LoVo (cell line): ENCODE data around the gene ROBO2.

Source experiments
- DNase-seq: peaks from one replicate; pipeline ENCODE4 v3.0.0-alpha.2; 2016; ENCODE audit warnings: low spot score

Gene ROBO2

GRCh38 chr3:77189684-77190083 lies 149.8 kb downstream of the ROBO2 start:
- no peak for DNase-seq

- no peak for DNase-seq
Measured at GRCh38 chr3:77190374-77190773, 150.5 kb downstream of the ROBO2 start.

DNA sequence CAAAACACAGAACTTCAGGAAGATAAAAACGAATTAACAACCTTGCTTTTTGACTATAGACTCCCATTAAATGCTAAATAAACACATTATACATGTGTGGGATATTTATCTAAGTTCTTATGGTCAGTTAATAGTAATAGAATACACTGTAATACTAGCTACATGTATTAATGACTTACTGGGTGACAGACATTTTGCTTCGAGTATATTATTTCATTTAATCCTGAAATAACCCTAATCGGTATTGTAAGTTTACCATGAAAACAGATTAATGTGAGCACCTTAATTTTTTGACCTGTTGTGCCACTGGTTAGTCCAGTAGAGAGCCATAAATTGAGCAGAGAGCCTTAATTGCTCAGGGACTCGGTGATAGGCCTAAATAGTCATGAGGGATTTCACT lies 151.1 kb downstream of the ROBO2 start:
- no peak for DNase-seq

DNA sequence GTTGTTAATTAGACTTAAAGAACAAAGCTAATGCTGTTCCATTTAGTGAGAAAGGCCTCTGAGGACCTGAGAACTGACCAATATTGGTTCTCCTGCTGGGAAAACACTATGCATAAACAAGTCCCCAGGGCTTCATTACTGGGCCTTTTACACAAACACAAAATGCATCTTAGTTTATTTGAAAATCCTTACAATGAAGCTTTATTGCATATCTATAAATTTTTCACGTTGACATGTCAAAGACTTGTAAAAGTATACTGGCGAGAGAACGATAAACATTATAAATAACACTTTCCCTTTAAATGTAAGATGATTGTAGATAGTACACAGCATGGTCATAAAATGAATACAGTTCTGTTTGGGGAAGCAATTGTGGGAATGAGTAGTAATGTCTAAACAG lies 151.7 kb downstream of the ROBO2 start:
- DNase-seq, result peak; percentile 9

GRCh38 chr3:77195766-77196545 lies 156.1 kb downstream of the ROBO2 start:
- no peak for DNase-seq

- DNase-seq, result no peak
Measured at GRCh38 chr3:77197408-77197807, 157.5 kb downstream of the ROBO2 start.

GRCh38 chr3:77203851-77204250 lies 164.0 kb downstream of the ROBO2 start:
- DNase-seq, result no peak

DNA sequence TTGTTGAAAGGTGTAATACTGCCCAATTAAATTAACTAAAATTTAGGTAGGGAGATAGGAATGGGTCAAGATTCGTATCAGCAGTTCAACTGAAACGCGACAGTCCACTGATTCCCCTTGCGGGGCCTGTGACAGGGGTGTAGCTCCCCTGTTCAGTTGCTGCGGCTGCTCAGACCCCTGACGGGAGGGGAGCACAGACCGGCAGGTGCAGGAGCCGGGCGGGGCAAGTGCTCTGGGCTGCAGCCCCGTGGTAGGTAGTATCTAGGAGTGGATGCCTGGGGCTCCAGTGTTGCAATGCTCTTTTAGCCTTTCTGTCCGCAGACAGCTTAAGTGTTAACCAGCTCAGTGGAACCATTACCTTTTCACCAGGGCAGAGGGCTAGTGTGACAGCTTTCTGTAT lies 164.9 kb downstream of the ROBO2 start:
- DNase-seq, result no peak

DNA sequence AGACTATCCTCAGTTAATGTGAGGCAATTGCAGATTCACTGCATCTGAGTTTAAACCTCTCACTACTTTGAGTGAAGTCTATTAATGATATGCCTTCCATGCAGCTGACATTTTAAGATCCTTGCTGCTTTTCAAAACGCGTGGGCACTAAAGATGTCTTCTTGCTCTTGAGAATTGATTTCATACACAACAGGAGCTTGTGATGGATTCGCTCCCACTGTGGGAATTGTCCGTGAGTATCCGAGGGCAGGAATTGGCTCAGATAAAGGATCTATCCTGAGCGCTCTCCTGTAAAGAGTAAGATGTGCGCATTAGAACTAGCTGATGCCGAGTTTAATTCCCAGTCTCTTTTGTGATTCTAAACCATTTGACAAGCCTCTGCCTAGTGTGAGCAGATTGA lies 167.9 kb downstream of the ROBO2 start:
- no peak for DNase-seq

GRCh38 chr3:77222701-77223100 lies 182.8 kb downstream of the ROBO2 start:
- no peak for DNase-seq

DNA sequence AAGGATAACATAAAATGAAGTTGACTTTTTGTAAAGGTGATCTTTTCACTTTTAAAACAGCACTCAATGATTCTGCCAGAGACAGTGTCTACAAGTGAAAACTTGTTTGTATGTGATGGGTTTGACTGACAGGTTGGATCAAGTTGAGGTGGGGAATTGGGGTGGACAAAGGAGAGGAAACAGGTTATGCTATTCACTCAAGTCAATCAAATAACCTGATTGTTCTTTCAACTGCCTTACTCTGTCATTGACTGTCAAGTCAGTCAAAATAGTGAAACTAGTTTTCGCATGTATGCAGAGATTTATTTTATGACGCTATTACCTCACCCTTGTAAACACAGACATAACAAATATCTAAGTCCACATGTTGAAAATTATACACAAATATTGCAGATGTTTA lies 187.7 kb downstream of the ROBO2 start:
- DNase-seq, result no peak

- no peak for DNase-seq
Measured at GRCh38 chr3:77232557-77232956, 192.7 kb downstream of the ROBO2 start.

- no peak for DNase-seq
Measured at GRCh38 chr3:77234004-77234403, 194.1 kb downstream of the ROBO2 start.

DNA sequence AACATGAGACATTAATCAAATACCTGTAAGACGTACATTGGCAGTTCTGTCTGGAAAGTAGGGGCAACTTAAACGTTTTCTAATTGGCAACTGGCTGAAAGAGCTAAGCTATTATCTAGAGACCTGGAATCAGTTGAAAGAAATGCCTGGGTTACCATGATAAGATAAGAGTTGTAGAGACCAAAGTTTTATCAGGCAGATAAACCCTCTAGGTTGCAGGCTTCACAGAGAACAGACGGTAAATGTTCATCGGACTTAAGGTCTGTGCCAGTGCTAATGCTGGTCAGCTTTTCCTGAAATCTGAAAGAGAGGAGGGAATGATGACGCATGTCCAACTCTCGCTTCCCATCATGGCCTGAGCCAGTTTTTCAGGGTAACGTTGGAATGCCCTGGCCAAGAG lies 196.2 kb downstream of the ROBO2 start:
- no peak for DNase-seq

DNA sequence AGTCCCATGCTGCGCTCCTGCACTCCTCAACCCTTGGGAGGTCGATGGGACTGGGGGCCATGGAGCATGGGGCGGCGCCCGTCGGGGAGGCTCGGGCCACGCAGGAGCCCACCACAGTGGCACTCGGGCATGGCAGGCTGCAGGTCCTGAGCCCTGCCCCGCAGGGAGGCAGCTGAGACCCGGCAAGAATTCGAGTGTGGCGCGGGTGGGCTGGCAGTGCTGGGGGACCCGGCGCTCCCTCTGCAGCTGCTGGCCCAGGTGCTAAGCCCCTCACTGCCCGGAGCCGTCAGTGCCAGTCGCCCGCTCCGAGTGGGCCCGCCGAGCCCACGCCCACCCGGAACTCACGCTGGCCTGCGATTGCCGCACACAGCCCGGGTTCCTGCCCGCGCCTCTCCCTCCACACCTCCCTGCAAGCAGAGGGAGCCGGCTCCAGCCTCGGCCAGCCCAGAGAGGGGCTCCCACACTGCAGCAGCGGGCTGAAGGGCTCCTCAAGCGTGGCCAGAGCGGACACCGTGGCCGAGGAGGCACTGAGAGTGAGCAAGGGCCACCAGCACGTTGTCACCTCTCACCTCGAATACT lies 200.3 kb downstream of the ROBO2 start:
- no peak for DNase-seq

GRCh38 chr3:77242371-77242770 lies 202.5 kb downstream of the ROBO2 start:
- DNase-seq, result no peak

DNA sequence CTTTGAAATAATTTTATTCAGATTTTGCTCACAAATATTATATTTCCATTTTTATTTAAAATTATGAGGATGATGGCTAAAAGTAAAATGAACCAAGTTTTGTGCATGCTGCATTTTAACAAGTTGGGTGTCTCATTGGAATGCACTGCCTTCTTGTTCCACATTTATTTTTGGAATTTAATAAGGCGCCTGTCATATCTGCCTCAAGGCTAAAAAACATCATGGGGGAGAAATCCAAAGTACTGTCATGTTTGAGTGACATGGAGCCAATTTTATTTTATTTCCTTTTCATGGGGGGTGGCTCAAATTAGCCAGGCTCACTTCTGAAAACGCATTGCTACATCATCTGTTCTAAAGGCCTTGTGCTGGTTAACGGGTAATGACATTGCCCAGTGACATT lies 205.1 kb downstream of the ROBO2 start:
- no peak for DNase-seq

DNA sequence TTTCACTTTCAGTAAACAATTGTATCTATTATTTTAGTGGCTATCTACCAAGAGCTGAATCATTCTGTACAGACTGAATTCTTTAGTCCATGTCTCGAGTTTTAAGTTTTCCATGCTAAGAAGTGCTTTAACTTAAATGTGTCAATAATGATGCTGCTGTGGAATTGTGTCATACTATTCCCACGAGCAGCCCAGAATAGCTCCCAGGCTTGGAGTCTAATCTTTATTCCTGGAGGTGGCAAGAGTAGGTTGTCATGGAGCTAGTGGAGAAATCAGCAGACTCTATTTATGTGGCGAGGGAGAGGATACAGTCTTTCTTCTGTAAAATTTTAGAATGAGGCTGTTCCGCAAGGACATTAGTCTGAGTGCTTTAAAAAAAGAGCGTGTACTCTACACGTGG lies 207.2 kb downstream of the ROBO2 start:
- DNase-seq, result no peak

- DNase-seq, result no peak
Measured at GRCh38 chr3:77247817-77248216, 207.9 kb downstream of the ROBO2 start.

- no peak for DNase-seq
Measured at GRCh38 chr3:77248420-77248819, 208.5 kb downstream of the ROBO2 start.

DNA sequence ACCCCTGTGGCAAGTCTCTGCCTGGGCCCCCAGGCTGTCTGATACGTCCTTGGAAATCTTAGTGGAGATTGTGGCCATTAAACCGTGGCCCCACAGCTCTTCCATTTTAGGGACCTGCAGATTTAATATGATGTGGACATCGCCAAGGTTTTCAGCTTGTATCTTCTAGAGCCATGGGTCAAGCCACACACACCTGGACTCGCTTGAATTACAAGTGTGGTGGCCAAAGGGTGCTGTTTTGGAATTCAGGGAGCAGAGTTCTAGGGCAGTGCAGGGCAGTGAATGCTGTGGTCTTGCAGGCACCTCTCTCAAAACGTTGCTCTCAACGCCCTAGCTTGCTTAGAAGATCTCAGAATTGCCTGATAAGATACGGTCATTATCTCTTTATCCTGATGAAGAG lies 211.2 kb downstream of the ROBO2 start:
- DNase-seq, result no peak

- DNase-seq, result peak; percentile 62
Measured at GRCh38 chr3:77254967-77255831, 215.3 kb downstream of the ROBO2 start.
